NCI-H1048 (cell line): ENCODE measurements around the gene LRP8.

Source experiments
- DNase-seq: peaks from one replicate; lab custom pipeline; 2025; lab: John Stamatoyannopoulos, UW

Gene LRP8

GRCh38 chr1:53359225-53359933 is 31.5 kb upstream of the LRP8 start:
- no peak for DNase-seq

GRCh38 chr1:53356637-53357036 is 28.8 kb upstream of the LRP8 start:
- no peak for DNase-seq

DNA sequence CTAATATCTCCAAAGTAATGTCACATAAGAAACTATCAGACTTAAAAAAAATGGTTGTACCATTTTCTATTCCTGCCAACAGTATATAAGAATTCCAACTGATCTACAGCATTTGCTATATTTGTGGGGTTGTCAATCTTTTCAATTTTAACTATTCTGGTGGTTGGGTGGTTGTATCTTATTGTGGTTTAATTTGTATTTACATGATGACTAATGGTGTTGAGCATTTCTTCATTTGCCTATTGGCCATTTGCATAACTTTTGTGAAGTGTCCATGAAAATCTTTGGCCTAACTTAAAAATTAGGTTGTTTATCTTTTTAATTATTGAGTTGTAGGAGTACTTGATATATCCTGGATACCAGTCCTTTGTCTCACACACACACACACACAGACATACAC is 26.2 kb upstream of the LRP8 start:
- peak; percentile 11 for DNase-seq

DNA sequence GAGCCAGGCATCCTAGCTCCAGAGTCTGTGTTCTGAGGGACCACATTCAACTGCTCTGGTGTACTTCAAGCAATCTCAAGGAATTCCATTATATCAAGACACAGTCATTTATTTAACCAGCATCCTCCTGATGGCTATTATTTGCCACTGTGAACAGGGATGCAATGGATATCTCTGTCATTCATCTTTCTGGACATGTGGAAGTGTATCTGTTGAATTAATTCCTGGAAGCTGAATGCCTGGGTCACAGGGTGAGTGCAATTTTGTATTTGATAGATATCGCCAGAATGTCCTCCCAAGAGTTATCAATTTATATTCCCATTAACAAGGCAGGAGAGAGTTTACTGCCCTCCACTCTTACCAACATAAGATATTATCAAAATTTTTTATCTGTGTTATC is 24.7 kb upstream of the LRP8 start:
- no peak for DNase-seq

GRCh38 chr1:53350853-53351767 is 23.2 kb upstream of the LRP8 start:
- no peak for DNase-seq

DNA sequence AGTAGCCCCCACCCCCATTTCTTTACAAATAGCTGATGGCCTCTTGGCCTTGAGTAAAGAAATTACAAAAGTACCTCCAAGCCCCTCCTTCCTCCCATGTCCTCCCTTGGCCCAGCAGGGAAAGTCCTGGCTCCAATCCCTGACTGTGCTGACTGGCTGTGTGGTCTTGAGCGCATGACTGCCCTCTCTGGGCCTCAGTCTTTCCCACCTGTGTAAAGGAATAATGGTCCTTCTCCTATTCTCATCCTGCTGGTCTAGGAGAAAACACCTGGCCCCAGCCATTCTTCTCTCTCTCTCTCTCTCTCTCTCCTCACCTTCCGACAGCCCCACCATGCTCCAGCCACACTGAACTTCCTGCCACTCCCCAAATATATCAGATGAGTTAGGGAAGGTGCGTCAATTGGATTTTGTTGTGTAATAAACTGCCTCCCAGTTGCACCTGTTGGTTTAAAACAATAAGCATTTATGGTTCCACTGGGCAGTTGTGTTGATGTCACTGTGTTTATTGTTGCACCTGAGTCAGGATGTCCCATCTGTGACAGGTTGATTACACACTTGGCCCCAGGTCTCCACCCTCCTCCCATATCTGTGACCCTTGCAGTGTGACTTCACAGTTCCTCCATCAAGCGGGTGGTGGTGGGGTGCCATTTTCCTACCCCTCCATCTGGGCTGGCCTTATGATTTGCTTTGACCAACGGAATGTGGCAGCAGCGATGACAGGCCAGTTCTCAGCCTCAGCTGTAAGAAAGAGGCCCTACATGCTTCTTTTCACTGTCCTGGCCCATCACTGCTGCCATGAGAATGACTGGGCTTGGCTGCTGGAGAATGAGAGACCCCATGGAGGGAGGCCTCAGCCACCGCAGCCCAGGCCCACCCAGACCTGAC is 22.3 kb upstream of the LRP8 start:
- DNase-seq: no peak

DNA sequence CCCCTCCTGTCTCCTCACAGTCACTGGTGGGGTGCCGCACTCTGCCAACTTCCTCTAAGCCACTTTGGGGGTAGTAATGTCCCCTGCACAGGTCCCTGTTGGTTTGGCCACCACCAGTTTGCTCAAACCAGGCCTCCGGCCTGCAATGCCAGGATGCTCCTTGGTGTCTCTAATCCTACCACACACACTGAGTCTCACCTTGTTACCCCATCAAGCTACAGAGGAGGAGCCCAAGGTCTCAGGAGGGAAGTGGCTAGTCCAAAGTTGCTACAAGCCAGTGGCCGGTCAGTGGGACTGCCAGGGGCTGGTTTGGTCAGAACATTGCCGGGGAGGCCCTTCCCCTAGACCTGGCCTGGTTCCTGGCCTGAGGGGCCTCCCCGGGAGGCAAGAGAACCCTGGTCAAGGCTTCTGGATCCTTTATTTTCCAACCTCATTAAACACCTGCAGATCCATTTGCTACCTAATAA is 21.5 kb upstream of the LRP8 start:
- DNase-seq: no peak

DNA sequence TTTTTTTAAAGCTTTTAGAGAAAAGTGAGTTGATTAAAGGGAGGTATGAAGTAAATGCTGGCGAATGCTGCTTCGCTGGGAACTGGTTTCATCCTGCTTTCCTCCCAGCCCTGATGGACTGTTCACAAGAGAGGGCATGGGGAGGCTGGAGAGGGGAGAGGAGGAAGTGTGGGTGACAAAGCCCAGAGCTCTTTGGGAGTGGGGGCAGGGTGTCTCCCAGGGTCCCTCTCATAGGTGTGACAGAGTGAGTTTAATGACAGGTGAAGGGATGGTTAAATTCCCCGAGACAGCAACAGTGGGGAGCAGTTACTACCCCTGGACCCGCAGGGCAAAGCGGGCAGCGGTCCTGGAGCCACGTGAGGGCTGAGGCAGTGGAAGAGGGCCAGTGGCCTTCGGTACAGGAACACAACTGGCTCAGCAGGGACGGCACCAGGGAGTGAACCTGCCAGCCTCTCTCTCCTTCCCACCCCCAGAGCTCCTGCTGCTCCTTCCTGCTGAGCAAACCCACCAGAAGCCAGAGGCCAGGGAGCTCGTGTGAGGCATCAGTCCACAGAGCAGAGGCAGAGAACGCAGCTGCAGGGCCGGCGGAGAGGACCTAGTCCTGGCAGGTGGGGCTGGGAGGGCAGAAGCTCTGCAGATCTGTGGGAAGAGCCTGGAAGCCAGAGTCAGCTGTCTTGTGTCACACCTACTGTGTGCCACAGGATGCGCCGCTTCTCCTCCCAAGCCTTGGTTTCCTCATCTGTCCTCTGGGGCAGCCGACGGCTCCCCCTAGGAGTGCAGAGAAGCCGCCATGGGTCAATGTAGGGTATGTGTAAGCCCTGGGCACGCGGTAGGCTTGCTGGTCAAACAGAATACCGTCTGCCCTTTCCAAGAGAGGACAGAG is 20.9 kb upstream of the LRP8 start:
- DNase-seq: no peak

- no peak for DNase-seq
Measured at GRCh38 chr1:53346814-53347176, 18.9 kb upstream of the LRP8 start.

DNA sequence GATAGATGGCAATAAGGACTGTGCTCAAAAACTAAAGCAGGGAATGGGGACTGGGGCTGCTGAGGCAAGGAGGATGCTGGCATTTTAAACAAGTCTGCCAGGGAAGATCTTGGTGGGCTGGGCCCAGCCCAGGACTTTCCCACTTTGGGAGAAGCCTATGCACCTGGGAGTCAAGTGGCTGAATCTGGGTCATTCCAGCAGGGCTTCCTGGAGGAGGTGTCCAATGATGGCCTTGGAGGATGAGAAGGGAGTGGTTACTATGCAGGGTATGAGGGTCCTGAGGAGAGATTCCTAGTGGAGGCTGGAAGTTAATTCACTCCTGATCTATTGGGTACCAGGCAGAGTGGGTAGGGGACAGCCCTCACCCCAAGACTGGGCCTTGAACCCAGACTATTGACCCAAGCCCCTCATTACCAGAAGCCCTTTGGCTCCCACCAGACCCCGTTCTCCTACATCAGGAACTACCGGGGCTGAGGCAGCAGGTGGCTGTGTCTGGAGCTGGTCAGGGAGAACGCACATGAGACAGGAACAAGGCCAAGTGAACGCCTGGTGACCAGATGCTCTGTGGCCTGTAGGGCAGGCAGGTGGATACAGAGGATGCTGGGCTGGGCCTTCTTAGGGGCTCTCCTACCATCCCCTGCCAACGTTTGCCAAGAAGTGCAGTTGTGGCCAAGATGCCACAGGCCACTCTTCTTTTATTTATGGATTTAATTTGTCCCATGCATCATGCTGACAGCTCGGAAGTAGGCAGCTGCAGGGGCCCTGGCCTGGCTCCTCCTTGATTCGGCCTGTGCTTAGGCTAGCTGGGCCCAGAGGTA is 18.3 kb upstream of the LRP8 start:
- DNase-seq: no peak

GRCh38 chr1:53344921-53345838 is 17.3 kb upstream of the LRP8 start:
- no peak for DNase-seq

GRCh38 chr1:53343831-53344668 is 16.2 kb upstream of the LRP8 start:
- DNase-seq: no peak

- DNase-seq: no peak
Measured at GRCh38 chr1:53342735-53343470, 15.0 kb upstream of the LRP8 start.

GRCh38 chr1:53341961-53342707 is 14.3 kb upstream of the LRP8 start:
- no peak for DNase-seq

- DNase-seq: no peak
Measured at GRCh38 chr1:53341521-53341895, 13.6 kb upstream of the LRP8 start.

- DNase-seq: no peak
Measured at GRCh38 chr1:53340660-53341520, 13.0 kb upstream of the LRP8 start.
